NOMO-1 treated with DMSO at 0.1 percent for 48 hours (cell line): ENCODE data around the gene MKRN3.

Experiments
- DNase-seq: peaks from one replicate; lab custom pipeline; 2025; ENCODE audit not compliant: unreplicated experiment; lab: John Stamatoyannopoulos, UW

Gene MKRN3

DNA sequence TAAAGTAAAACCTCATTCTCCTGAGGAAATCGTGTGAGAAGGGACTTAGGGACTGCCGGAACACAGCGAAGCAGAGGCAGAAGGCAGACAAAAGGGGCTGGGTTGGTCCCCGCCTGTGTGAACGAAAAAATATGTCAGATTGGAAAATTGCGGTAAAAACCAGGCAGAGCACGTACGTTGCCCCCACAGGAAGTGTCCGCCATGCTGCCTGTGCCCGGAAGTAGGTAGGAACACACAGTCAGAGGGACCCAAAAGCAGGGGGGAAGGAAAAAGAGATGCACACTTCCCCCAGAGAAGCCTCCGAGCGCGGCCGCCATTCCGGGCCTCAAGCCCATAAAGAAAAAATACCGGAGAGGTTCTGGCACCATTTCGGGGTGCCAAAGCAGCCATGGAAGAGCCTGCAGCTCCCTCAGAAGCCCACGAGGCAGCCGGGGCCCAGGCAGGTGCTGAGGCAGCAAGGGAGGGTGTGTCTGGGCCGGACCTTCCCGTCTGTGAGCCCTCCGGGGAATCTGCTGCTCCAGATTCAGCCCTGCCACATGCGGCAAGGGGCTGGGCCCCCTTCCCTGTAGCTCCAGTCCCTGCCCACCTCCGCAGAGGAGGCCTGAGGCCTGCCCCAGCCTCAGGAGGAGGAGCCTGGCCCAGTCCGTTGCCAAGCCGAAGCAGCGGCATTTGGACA is at the start of gene MKRN3:
Gene MKRN3, plus strand, starts transcription at position 280 of the 676 bp plus-strand sequence. Its CDS starts 109 bp downstream, at position 389.
- DNase-seq, result no peak

DNA sequence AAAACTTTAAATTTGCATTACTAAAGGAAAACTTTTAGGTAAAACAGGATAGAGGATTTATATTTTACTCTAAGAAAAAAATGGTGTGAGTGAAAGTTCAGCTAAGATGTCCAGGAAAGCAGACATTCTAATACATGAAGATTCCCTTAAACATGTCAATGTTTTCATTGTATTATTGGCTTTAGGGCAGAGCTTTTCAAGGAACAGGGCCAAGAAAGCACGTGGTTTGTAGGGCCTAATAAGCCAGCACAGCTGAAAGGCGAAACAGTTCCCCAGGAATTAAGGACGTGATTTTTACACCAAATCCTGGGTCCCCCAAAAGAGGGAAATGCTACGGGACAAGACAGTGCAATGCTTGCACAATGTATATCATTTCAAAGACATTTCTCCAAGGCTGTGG is 48.6 kb upstream of the MKRN3 start:
- DNase-seq, result no peak

DNA sequence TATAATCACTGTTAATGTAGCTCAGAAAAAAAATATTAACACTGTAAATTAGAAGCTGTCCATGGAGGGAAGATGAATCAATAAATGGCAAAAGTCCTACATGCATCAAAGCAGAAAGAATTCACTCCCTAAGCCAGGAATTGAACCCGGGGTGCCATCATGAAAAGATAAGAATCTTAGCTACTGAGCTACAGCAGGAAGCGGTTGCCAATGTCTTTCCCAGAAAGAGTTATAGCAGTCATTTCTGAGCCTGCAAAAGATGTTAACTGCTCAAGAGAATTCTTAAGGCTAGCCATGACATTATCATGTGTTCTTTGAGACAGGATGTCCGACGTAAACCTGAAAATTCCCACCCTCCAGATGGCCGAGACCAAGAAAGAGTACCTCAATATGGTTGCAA is 47.4 kb upstream of the MKRN3 start:
- no peak for DNase-seq

GRCh38 chr15:23524816-23525215 is 40.7 kb upstream of the MKRN3 start:
- no peak for DNase-seq

DNA sequence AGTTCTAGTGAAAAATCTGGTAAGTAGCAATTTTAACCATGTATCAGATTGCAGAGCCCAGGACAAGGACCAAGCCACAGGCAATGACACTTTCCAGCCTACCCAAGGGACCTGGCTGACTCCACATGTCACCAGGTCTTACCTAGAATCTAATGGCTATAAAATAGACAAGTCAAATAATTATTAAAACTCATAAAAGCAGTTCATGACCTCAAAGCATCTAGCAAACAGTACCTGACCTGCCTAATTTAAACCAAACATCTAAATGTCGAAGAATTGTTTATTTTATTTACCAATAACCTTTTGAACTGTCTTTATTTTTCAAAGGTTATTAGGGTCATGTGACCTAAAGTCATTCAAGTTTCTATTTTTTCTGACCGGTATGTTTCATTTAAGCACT is 35.6 kb upstream of the MKRN3 start:
- no peak for DNase-seq

DNA sequence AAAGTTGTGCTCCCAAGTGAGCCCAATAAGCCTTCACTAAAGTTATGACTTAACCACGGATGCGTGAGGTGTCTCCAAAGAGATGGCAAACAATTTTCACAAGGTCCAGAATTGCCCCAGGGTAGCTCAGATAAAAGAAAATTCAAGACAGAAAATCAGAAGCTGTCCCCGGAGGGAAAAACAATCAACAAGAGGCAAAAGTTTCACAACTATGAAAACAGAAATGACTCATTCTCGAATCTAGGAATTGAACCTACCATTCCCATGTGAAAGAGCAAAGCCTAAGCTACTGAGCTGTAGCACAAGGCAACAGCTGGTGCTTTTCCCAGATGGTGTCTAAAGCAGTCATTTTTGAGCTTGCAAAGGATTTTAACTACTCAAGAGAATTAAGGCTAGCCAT is 33.5 kb upstream of the MKRN3 start:
- DNase-seq, result no peak

GRCh38 chr15:23536659-23537058 is 28.8 kb upstream of the MKRN3 start:
- no peak for DNase-seq

DNA sequence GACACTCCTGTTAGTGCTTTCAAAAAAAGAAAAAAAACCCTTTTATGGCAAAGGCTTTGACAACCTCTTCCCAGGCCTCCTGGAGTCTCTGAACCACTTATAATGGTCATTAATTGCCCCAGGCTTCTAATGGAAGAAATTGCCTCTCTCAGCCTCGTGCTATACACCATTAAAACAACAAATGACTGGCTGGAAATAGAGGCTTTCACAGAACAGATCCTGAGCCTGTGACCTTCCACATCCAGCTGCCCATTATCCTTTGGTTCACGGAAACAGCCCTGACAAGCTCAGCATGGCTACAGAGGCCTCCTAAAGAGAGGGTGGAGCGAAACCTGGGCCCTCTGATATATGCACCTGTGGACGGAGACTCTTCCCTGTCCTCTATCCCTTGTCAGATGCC is 26.8 kb upstream of the MKRN3 start:
- DNase-seq, result no peak

DNA sequence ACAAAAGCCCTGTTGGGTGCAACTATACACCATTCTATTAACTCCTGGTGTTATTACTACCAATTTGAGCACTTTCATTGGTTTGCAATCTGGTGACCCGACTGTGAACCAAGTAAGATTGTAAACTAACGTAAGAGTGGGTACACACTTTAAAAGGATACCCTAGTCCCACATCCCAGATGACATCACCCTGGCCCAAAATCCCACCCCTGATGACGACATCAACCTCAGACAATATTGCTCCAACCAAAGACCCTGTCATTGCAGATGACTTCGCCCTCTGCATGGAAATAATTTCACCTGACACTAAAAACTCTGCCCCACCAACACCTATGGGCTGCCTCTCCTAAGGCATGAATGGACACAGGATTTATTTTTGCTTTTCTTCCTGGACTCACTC is 25.6 kb upstream of the MKRN3 start:
- DNase-seq, result no peak

DNA sequence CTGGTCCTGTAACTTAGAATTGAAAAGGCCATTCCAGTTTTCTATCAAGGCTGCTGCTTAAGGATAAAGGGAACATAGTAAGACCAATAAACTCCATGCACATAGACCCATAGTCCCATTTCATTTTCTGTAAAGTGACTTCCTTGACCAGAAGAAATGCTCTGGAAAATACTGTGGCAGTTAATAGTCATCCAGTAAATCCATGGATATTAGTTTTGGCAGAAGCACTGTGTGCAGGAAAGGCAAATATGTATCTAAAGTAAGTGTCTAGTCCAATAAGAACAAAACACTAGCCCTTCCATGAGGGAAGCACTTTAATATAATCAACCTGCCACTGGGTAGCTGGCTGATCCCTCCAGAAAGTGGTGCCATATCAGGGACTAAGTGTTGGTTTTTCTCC is 19.3 kb upstream of the MKRN3 start:
- no peak for DNase-seq

DNA sequence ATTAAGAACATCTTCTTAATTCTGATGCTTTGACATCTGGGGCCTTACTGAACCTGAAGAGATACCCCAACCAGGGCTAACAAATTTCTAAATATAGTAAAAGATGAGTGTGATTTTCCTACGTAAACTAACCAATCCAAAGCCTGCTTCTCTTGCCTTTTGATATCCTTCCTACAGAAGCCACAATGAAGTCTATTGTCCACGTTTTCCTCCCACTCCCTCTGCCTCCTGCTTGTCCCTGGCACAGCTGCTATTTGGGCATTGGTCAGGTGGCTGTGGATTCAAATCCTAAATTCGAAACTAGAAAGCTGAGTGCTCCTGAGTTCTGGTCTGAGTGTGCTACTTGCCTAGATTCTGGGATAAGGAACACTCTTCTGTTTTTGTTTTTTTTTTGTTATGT is 17.4 kb upstream of the MKRN3 start:
- DNase-seq, result no peak

DNA sequence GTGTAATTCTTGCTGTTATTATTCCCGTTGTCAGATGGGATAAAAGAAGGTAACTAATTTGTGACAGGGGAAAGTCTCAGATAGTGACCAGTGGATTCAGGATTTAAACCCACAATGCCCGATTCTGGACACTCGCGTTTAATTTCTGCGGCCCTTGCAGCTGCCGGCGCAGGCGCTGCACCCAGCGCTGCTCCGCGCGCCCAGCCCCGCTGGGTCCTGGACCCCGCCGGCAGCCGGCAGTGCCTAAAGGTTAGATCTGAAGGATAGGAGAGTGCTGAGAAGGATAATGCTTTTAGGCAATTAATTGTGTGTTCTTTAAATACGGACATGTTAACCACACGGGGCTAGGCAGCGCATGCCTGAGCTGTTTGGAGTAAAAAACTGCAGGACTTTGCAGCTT is 3.6 kb upstream of the MKRN3 start:
- no peak for DNase-seq

DNA sequence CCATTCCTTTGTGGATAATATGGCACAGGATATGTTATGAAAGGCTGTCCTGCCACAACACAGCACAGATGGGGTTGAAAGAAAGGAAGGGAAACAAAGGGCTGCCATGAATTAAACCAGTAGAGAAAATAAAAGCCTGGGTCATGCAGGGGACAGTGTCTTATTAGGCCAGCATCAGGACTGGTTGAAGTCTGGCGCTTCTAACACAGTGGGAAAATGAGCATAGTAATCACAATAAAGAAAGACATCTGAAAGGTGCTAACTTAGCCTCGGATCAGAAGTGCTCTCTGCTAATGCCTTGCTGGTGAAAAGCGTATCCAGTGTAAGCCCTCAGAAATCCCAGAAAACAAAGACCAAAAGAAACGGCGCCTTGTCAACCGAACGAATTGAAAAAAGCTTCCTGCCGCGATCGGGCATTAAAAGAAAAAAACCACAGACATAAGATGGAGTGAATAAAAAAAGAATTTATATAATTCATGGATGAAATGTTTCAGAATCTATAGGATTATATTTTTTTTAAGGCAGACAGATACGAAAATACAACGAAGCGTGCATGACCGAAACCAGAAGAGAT is 566 bp upstream of the MKRN3 start:
- DNase-seq, result no peak

DNA sequence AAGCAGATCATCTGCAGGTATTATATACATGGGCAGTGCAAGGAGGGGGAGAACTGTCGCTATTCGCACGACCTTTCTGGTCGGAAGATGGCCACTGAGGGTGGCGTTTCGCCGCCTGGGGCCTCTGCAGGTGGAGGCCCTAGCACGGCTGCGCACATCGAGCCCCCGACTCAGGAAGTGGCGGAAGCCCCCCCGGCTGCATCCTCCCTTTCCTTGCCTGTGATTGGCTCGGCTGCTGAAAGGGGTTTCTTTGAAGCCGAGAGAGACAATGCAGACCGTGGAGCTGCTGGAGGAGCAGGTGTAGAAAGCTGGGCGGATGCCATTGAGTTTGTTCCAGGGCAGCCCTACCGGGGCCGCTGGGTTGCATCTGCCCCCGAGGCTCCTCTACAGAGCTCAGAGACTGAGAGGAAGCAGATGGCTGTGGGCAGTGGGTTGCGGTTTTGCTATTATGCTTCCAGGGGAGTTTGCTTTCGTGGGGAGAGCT is 639 bp downstream of the MKRN3 start:
- no peak for DNase-seq

DNA sequence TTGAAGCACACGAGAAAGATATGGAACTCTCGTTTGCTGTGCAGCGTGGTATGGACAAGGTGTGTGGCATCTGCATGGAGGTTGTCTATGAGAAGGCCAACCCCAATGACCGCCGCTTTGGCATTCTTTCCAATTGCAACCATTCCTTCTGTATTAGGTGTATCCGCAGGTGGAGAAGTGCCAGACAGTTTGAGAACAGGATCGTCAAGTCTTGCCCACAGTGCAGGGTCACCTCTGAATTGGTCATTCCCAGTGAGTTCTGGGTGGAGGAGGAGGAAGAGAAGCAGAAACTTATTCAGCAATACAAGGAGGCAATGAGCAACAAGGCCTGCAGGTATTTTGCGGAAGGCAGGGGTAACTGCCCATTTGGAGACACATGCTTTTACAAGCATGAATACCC is 1.2 kb downstream of the MKRN3 start:
- no peak for DNase-seq

DNA sequence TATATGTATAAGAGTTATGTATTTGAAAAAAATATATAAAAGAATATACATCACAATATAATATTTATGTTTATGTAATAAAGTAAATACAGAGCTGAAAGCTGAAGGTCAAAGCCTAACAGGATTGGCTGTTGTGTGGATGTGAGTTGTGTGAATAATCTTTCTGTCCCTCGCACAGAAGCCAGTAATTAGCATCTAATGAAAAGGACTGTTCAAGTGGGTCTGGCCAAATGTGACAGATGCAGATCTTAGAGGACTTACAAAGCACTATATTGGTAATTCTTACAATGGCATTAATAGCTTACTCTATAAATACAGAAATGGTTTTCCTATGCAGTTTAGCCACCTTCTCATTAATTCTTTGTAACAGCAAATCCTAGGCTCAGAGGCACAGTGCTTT is 2.4 kb downstream of the MKRN3 start:
- DNase-seq, result no peak

- no peak for DNase-seq
Measured at GRCh38 chr15:23569151-23569925, 3.9 kb downstream of the MKRN3 start.

DNA sequence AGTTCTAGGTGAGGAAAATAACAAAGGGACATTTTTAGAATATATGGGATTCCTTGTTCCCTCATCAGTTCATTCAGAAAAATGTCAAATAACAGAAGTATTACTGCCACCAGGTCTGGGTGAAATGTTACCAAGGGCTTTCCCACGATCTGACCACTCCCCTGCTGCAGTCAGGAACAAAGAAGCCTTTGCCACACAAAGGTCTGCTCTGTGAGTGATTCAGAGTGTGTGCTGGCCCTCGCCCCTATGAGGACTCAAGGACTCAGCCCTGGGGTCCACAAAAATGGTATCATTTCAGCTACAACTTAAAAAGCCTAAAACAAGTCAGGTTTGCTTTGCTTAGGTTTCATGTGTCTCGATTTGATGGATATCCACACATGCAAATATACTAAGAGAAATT is 5.0 kb downstream of the MKRN3 start:
- DNase-seq, result no peak

- no peak for DNase-seq
Measured at GRCh38 chr15:23572844-23573243, 7.4 kb downstream of the MKRN3 start.

DNA sequence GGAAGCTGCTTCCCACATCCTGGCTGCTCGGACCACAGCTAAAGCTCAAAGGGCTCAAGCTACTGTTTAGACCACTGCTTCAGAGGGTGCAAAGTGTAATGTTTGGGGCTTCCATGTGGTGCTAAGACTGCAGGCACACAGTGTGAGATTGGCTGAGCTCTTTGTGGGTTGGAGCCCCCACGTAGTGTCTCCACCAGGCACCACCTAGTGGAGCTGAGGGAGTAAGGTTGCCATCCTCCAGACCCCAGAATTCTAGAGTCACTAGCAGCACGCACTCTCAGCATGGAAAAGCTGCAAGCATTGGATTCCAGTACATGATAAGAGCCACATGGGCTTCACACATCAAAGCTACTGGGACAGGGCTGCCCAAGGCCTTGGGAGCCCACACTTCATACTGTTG is 9.3 kb downstream of the MKRN3 start:
- no peak for DNase-seq

DNA sequence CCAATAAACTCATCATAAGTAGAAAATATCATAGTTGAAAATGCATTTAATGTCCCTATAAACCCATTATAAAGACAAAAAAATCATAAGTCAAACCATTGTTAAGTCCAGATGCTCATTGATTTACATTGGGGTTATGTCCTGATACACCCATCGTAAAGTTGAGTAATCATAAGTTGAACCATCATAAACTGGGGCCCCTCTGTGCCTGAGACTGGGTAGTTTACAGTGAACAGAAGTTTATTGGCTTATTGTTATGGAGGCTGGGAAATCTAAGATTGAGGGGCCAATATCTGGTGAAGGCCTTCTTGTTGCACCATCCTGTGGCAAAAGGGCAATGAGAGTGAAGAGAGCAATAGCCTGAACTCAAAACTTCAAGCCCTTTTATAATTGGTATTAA is 10.6 kb downstream of the MKRN3 start:
- no peak for DNase-seq

DNA sequence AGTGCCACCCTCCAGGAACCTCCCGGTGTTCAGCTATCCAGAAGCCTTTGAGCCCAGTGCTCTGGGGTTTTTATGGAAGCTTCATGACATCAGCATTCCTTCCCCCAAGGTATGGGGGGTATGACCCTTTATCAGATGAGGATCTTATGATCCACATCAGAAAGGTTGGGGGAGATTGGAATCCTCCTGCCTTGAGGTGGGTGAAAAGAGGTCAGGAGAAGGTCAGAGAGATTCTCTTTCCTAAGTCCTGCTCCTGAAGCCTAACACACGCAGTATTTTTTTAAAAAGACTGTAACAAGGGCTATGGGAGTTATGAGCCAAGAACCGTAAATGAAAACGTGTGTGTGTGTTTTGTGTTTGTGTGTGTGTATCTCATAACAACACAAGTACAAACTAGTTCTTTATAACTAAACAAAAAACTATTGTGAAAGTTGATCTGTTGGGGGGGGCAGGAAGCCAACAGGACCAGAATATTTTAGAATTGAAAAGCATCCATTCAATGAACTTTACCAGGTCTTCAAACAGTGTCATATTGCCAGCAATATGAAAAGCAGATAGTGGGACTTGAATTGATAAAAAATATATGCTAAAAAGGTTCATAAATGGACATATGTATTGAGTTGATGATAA is 13.2 kb downstream of the MKRN3 start:
- DNase-seq, result no peak
